NCI-H2107 treated with DMSO at 0.1 percent for 48 hours (cell line): Measurements from ENCODE around the gene CDC5L.

Experiments used
- DNase-seq: peaks from one replicate; lab custom pipeline; 2025; ENCODE audit not compliant: unreplicated experiment; lab: John Stamatoyannopoulos, UW

CDC5L gene

DNA sequence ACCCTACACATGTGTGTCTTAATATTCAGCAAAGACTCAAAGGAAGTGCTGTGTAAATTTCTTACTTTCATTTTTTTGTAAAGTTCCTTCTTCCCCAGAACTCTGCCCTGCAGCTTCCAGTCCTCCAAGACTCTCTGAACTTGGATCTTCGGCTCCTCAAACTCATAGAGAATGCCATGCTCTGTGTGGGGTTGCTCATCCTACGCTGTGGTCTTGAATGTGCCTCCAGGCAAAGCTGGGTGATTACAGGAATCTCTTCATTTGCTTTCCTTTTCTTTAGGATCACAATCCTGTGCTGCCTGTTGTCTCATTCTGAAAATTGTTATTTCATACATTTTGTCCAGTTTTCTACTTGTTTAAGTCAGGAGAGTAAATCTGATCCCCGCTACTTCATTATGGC is 14.5 kb upstream of the CDC5L start:
- no peak for DNase-seq

DNA sequence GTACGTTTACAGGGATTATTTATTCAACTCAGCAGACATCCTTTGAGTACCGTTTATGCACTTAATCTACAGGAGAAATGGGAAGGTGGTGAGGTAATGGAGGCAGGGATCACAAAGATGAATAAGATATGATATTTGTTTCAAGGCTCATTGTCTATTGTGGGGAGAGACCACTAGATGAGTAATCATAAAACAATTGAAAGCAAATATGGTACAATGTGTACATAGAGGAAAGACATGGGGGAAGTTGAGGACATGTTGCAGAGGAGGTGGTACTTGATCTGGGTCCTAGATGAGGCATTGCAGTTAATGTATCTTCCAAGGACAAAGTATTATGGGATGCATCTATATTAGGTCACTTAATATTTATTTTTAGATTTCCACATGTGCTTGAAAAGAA is 13.7 kb upstream of the CDC5L start:
- DNase-seq: no peak

DNA sequence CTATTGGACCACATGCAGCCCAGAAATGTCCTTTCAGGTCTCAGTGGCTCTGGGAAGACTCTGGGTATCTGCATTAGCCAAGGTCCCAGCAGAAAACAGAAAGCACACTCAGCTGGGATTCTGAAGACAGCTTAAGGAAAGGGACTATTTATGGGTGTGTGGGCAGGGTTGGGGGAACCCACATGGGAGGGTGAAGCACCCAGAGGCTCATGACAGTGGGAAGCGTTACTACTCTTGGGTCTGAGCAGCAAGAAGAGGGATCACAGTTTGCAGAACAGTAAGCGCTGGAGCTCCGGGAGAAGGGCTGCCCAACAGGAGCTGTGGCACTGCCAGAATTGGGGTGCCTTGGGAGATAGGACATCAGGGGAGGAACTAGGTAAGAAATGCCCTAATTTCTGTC is 12.4 kb upstream of the CDC5L start:
- no peak for DNase-seq

DNA sequence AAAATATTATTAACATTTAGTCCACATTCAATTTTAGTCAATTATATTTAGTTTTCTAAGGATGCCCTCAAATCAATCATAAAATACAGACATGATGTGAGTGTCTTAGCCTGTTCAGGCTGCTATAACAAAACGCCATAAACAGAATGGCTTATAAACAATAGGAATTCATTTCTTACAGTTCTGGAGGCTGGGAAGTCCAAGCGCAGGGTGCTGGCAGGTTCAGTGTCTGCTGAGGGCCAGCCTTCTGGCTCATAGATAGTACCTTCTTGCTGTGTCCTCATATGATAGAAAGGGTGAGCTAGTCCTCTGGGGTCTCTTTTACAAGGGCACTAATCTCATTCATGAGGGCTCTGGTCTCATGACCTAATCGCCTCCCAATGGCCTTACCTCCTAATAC is 10.0 kb upstream of the CDC5L start:
- no peak for DNase-seq

DNA sequence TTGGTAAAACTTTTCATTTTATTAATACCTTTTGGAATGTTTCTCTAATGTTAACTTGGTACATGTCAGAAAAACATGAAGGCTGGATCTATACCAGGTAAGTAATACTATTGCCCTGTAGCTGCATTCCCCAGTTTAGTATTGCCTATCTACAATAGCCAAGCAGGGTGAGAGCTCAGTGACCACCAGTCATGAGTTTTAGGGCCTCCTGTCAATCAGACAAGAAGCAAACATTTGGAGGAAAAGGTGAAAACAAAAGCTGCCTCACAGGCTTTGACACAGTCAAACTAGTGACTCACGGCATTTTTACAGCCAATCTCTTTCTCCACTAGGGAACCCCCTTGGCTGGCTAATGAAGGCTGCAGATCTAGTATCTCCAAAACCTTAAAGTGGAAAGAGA is 9.5 kb upstream of the CDC5L start:
- no peak for DNase-seq

DNA sequence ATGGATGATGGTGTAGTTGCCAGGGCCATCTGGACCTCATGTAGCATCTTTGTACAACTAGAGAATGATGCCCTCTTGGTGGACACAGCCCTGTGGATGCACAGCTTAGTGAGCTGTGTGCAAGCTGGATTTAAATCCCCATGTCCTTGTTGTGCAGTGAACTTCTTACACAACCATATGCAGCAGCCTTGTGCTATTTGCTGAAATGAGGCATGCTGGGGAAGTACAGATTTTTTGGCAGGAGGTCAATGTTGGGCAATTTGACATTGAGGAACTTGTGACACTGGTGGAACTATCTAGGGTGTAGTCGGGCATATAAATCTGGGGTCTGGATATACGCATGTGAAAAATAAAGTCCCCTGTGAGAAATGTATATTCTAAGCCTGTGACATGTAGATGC is 5.8 kb upstream of the CDC5L start:
- DNase-seq: no peak

DNA sequence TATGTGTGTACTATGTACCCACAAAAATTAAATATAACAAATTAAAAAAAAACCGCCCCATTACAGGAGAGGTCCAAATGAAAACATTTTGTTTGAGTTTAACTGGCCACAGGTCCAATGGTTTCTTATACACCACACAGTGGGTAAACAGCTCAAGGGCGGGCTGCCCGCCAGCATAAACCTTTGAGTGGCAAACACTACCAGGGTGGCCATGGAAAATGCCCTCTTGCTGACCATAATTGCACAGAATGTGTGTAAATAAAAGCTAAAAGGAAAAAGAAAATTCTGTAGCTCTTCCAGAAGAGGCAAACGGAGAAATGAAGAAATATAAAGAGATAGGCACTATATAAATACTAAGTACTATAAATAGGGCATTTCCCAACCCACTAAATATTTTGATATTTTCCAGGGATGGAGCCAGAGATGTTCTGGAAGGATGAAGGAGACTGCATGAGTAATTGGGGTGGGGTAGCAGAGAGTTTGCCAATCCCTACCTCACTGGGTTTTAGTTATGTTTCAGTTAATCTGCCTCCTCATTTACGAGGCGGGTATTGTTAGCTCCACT is 1.1 kb upstream of the CDC5L start:
- DNase-seq: no peak

DNA sequence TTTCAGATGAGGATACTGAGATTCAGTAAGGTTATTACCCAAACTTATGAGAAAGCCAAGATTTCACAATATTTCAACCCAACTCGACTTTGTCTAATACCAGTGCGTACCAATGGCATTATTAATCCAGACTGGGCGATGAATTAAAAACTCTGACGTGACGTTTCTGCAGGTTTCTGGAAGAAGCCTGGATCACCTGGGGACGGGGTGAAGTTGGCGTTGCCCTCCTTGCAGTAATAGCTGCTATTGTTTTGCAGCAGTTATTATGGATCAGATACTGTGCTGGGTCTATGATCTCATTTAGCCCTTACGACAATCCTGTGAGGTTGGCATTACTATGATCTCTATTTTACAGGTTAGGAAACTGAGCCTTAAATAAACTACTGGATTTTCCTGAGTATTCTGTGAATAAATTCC is 569 bp upstream of the CDC5L start:
- DNase-seq: no peak

DNA sequence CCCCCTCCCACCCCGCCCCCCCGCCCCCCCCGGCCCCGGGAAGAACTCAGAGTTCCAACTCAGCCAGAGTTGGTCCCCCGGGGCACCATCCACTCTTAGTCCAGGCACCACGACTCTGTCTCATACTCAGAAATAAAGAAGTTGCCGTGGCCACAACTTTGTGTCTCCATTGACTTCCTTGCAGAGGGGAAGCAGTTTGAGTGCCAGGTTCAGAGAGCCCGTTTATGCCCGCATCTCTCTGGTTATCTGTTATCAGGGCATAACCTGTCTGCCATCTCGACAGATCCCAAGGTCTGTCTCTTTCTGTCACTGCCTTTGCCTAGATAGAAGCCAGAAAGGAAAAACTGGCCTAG is 605 bp downstream of the CDC5L start:
- no peak for DNase-seq

DNA sequence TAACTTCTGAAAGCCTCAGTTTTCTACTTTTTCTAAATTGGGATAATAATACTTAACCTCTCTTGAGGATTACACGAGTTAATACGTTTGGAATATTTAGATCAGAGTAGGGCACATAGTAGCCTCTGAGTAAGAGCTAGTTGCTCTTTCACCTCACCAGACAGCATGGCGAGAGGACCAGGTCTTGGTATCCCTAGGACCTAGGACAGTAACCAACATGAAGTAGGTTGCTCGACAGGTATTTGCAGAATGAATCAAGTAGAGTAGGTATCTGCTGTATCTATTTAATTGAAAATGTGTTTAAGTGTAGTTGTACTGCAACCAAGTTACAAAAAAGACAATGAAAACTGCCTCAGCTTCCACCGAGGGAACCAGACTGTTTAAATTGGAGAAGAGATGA is 1.4 kb downstream of the CDC5L start:
- no peak for DNase-seq

DNA sequence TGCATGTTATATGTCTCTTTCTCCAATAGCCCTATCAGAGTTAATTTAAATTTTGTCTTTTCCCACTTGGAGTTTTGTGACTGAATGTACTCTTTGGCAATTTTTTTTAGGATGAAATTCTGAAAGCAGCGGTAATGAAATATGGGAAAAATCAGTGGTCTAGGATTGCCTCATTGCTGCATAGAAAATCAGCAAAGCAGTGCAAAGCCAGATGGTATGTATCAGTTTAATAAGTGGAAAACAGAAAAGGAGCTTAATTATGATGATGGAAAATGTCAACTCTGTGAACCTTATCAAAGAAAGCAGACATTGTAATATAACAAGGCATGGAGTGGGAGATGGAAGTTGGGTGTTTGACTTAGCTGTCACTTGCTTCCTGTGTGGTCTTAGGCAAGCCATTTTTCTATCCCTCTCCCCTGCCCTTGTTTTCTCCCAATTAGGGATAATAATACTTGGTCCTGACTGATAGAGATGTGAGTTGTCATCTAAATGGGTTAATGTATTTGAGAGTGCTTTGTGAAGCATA is 2.7 kb downstream of the CDC5L start:
- DNase-seq: no peak

DNA sequence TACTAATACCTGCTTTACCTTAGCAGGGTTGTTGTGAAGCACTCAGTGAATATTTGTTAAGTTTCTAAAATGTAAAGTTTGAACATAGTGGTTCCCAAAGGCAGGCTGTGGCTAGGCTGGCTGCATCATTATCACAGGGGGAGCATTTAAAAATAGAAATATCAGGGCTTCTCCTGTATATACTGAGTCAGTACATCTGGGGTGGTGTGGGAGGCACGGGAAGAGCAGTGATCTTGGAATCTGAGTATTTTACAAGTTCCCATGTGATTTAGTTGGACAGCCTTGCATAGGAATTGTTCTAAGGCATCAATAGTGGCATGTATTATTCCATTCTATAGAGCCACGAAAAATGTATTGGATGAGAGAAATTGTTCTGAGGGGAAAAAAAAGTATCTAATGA is 8.0 kb downstream of the CDC5L start:
- no peak for DNase-seq

DNA sequence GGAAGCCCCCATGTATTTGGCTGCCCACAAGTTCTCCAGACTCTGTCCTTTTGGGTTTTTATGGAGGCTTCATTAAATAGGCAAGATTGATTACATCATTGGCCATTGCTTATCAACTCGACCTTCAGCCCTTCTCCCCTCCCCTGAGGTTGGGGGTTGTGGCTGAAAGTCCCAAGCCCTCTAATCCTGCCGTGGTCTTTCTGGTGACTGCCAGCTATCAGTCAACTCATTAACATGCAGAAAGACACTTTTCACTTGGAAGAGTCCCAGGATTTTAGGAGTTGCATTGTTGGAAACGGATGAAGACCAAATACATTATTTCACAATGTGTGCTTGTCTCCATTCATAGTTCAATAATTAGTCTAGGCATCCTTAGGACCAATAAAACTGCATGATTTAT is 9.5 kb downstream of the CDC5L start:
- no peak for DNase-seq

DNA sequence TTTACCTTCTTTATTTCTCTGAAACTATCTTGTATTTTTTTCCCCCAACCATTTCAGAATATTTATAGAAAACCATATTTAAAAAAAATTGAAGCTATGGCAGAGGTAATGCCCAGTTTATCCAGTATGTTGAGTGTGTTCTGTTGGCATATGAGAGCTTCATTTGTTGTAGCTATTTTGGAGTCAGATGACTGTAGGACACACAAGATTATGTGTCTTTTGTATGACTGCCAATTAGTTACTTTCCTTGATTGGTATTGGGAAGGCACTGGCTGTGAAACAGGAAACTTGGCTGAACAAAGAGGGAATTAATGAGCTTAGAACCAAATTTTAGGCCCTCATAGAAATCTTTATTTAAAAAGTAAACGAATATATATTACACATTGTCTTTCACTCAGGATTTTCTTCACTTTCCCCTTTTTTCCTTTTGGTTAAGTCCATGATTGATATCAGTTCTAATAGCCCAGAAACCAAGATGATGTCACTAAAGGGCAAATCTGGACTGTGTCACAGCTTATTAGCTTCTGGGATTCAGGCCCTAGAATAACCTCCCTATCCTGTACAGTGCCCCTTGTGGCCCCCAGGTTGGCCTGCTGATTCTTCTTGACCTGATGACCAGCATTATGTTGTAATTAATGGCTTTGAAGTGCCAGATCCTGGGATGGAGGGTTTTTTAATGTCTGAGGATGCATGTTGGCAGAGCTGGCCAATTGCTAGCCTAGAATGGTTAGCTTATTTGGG is 10.1 kb downstream of the CDC5L start:
- DNase-seq: no peak

DNA sequence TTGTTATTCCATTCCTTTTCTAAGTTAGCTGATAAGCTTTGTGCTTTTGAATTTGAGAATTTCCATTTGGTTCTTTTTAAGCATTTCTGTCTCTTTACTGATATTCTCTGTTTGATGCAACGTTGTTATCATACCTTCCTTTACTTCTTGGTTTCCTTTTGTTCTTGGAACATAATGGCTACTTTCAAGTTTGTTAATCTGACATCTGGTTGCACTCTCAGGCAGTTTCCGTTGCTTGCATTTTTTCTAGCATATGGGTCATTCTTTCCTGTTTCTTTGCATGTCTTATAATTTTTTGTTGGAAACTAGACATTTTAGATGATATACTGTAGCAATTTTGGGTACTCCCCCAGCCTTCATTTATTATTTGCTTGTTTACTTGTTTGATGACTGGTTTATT is 12.5 kb downstream of the CDC5L start:
- no peak for DNase-seq

DNA sequence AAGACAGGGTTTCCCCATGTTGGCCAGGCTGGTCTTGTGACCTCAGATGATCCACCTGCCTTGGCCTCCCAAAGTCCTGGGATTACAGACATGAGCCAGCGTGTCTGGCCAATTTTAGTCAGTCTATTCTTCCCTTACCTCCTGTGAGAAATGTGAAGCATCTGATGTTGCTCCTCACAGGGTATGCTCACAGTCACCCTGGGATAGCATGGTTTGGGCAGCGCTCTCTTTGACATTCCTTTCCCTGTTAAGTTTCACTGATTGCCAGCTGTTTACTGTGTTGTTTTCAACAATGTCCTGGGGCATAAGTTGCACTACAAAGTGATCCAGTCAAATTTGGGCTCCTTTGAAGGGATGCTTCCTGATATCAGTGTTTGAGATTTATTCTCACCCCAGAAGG is 13.1 kb downstream of the CDC5L start:
- no peak for DNase-seq

DNA sequence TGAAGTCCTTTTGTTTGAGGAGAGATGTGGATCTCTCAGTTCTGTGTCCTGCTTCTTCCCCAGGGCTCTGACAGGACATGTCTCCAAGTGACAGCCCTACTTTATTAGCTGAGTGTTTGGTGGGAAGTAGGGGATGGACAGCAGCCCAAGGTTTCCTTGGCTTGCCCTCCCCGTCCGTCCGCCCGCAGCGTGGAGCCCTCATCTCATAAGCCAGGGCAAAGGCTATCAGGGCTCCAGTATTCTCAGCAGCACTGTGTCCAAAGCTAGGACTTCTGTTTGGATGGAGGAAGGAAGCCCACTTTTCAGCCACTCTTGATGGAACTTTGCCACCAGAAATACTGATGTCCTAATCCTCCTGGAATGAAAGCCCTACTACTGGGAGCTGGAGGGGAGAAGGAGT is 13.6 kb downstream of the CDC5L start:
- DNase-seq: no peak

DNA sequence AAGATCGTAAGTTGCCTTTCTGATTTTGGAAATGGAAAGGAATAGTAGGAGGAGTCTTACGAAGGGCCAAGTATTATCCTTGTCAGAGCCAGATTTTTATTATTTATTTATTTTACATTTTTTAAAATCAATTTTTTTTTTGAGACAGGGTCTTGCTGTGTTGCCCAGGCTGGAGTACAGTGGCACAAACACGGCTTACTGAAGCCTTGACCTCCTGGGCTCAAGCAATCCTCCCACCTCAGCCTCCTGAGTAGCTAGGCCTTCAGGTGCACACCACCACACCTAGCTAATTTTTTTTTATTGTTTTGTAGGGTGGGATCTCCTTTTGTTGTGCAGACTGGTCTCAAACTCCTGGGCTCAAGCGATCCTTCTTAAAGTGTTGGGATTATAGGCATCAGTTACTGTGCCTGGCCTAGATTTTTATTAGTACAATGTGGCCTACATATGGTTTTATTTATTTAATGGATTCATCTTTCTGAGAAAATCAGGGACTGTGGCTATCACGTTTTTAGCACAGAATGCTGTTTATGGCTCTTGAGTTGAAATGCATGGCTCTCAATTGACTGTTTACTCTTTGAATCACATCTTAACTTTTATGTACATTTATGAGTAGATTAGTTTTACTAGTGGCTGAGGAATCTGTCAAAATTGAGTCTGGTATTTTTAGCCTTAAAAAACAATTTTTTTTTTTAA is 16.7 kb downstream of the CDC5L start:
- DNase-seq: no peak

DNA sequence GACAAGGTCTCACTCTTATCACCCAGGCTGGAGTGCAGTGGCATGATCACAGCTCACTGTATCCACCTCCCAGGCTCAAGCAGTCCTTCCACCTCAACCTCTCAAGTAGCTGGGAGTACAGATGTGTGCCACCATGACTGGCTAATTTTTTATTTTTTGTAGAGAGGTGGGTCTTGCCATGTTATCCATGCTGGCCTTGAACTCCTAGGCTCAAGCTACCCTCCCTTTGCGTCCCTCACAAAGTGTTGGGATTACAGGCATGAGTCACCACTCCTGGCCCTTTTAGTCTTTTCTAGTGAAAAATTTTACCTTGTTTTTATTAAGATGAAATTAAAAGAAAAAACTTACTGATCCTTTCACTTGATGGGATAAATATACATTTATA is 17.2 kb downstream of the CDC5L start:
- DNase-seq: no peak

DNA sequence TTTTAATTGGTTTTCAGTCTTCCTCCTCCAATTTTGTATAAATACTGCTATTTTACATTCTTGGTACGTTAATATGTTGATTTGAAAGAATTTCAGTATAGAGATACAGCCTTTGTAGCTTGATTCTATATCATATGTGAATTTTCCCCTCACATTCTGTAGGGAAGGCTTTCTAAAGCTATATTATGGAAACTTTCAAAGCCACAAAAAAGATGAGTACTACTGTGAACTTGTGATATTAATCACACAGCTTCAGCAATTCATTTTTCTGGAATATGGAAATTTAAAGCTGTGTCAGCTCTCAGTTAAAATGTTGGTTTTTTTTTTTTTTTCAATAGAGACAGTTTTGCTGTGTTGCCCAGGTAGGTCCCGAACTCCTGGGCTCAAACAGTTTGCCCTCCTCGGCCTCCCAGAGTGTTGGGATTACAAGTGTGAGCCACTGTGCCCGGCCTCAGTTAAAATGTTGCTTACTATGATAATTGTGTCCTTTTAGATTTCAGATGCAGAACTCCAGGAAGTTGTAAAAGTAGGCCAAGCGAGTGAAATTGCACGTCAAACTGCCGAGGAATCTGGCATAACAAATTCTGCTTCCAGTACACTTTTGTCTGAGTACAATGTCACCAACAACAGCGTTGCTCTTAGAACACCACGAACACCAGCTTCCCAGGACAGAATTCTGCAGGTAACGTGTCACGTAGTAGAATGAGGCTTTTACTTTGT is 20.6 kb downstream of the CDC5L start:
- no peak for DNase-seq

DNA sequence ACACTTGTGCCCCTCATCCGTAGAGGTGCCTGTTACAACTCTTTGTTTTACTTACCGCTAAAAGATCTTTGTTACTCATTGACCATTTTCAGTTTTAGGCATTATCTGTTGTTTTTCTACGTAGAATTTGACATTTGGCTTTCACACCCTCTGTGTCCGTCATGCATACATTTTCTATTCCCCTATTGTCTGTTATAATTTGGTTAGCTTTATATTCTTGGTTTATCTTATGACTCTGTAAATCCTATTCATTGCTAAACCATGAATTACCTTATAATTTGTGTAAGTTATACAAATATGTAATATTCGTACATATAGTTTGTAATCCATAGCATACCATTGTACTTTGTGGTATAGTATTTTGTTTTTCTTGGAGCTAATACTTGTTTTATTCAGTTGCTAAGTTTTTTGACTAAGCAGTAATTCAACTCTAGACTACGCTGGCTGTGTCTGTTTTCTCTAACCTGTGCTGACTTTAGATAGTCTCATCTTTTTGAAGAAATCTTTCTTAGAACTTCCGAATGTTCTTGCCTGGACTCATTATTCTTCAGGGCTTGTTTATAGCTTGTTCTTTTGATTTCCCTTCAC is 21.8 kb downstream of the CDC5L start:
- DNase-seq: no peak

DNA sequence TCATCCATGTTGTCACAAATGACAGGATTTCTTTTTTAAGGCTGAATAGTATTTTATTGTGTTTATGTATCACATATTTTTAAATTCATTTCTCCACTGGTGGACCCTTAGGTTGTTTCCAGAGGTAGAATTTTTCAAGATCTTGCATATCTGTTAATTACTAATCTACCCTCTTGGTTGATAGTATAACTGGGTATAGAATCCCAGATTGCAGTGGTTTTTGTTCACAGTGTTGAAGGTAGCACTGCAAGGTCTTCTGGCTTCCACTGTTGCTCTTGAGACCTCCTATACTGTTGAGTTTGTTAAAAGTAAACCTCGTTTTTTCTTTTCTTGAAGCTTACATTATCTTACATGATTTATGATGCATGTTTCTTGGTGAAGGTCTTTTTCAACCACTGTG is 22.9 kb downstream of the CDC5L start:
- no peak for DNase-seq
